AG04449 (cell line): Measurements from ENCODE around the gene SCD5.

ENCODE experiments used
- CTCF ChIA-PET: fragments of 350-600 bp; formaldehyde crosslinking; extraction: SDS; loops from one replicate; lab custom pipeline; 2021; ENCODE audit warnings: antibody characterized with exemption; lab: Yijun Ruan, JAX
- POLR2A ChIA-PET: fragments of 400-600, 350-600 bp; formaldehyde crosslinking; extraction: SDS; loops from one replicate; lab custom pipeline; 2020; ENCODE audit warnings: antibody characterized with exemption, inconsistent platforms; lab: Yijun Ruan, JAX
- DNase-seq: peaks from one replicate; pipeline ENCODE4 v3.0.0-alpha.2; 2010; ENCODE audit warnings: low read depth, low spot score
- H3K4me3 ChIP-seq: 2 replicates; pipeline ENCODE4 v1.5.1; 2011; ENCODE audit warnings: low read depth, mild to moderate bottlenecking, control low read depth, low read length
- CTCF ChIP-seq: IDR thresholded peaks from one replicate; pipeline ENCODE4 v1.5.1; 2011; ENCODE audit warnings: mild to moderate bottlenecking, moderate library complexity, low read length, control low read depth, inconsistent platforms; ENCODE audit not compliant: insufficient read depth; ENCODE audit errors: missing control alignments

SCD5 gene

GRCh38 chr4:82765134-82765533 lies 33.5 kb downstream of the SCD5 start:
- TF ChIP-seq CTCF: no peak
- H3K4me3 ChIP-seq: no peak overlapping the region
- no peak for DNase-seq
- ChIA-PET CTCF (no interaction called here), POLR2A (no interaction called here)

DNA sequence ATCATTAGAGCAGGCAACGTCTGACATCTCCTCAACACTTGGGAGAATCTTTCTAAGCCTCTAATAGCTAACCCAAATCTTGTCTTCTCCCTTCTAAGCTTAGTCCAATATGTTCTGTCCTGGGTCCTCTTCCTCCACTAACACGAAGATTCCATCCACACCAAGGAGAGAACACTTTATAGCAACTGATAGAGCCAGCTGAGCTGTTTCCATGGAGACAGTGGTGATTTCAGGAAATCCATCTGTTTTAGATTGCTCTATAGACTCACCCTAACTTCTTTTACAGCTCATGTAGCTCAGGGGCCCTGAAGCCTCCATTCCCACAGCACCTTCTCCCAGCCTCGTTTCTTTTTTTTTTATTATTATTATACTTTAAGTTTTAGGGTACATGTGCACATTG lies 37.4 kb downstream of the SCD5 start:
- DNase-seq: no peak
- no peak for TF ChIP-seq CTCF
- ChIA-PET POLR2A (no interaction called here), CTCF (interaction anchor here (1.1 to 1.9 kb wide), 3 partner anchors 9 to 40 kb away, joined by 3 to 5 read pairs (median 4); no protein-coding TSS in a partner anchor)
- H3K4me3 ChIP-seq: no peak overlapping the region

GRCh38 chr4:82758701-82759685 lies 39.6 kb downstream of the SCD5 start:
- no peak overlapping the region for H3K4me3 ChIP-seq
- ChIA-PET POLR2A (no interaction called here), CTCF (interaction anchor here (1.6 kb wide), 1 partner anchor 19 kb away, joined by 3 read pairs; no protein-coding TSS in a partner anchor)
- no peak for DNase-seq
- TF ChIP-seq CTCF: no peak

- CTCF ChIA-PET: no interaction called here
Measured at GRCh38 chr4:82756061-82756460, 42.5 kb downstream of the SCD5 start.

GRCh38 chr4:82755650-82756049 lies 42.9 kb downstream of the SCD5 start:
- H3K4me3 ChIP-seq: no peak overlapping the region
- CTCF ChIA-PET: no interaction called here
- POLR2A ChIA-PET: no interaction called here
- DNase-seq: no peak
- TF ChIP-seq CTCF: no peak

More at GRCh38 chr4:82756061-82756460, 42.5 kb downstream of the SCD5 start:
- H3K4me3 ChIP-seq: no peak overlapping the region
- POLR2A ChIA-PET: no interaction called here
- no peak for DNase-seq
- no peak for TF ChIP-seq CTCF

GRCh38 chr4:82754513-82755165 lies 44.0 kb downstream of the SCD5 start:
- no peak overlapping the region for H3K4me3 ChIP-seq
- ChIA-PET POLR2A (no interaction called here), CTCF (interaction anchor here (0.9 to 1.9 kb wide), 4 partner anchors 12 to 16 kb away, joined by 3 to 9 read pairs (median 4); no protein-coding TSS in a partner anchor)
- no peak for TF ChIP-seq CTCF
- no peak for DNase-seq
